HepG2 (cell line): ENCODE data around the gene ZNF770.
"Not testable (repeated sequence)": the region's sequence is repeated elsewhere in the genome, so short reads cannot be mapped to it uniquely, and the experiment has no call there.

Source experiments
- EZH2 ChIP-seq: conservative IDR thresholded peaks from 2 replicates; pipeline ENCODE4 v1.6.1; 2012; ENCODE audit warnings: mild to moderate bottlenecking, low read depth, low read length, moderate library complexity
- HDAC2 ChIP-seq: sonication (generic); formaldehyde crosslinking; IDR thresholded peaks from 2 replicates; pipeline ENCODE4 v1.4.0; 2020; ENCODE audit warnings: missing genetic modification reagents
- KLF13 ChIP-seq: sonication (generic); formaldehyde crosslinking; IDR thresholded peaks from 2 replicates; pipeline ENCODE4 v1.4.0; 2020; ENCODE audit warnings: mild to moderate bottlenecking, missing genetic modification reagents
- SIN3B ChIP-seq: fragments of 150-350 bp; IDR thresholded peaks from 2 replicates; pipeline ENCODE4 v1.6.1; 2014; ENCODE audit warnings: low read length
- TF ChIP-seq, protein P1 (sequence below): sonication (generic); formaldehyde crosslinking; IDR thresholded peaks from 2 replicates; pipeline ENCODE4 v1.4.0; 2020; ENCODE audit warnings: missing genetic modification reagents, borderline replicate concordance
- TF ChIP-seq, protein P2 (sequence below), 2 experiments: sonication (generic) in 1 of 2; formaldehyde crosslinking in 1 of 2; IDR thresholded peaks; 2 replicates each; pipeline versions ENCODE4 v1.6.1 to v1.9.0; 2014 to 2022; ENCODE audit warnings: antibody characterized with exemption in 1 of 2, borderline replicate concordance in 1 of 2, inconsistent platforms in 1 of 2, low read depth in 1 of 2, missing genetic modification reagents in 1 of 2
- TF ChIP-seq, protein P3 (sequence below): sonication (generic); formaldehyde crosslinking; IDR thresholded peaks from 2 replicates; pipeline ENCODE4 v1.5.0; 2020; ENCODE audit warnings: mild to moderate bottlenecking, missing genetic modification reagents, moderate library complexity

DNA sequence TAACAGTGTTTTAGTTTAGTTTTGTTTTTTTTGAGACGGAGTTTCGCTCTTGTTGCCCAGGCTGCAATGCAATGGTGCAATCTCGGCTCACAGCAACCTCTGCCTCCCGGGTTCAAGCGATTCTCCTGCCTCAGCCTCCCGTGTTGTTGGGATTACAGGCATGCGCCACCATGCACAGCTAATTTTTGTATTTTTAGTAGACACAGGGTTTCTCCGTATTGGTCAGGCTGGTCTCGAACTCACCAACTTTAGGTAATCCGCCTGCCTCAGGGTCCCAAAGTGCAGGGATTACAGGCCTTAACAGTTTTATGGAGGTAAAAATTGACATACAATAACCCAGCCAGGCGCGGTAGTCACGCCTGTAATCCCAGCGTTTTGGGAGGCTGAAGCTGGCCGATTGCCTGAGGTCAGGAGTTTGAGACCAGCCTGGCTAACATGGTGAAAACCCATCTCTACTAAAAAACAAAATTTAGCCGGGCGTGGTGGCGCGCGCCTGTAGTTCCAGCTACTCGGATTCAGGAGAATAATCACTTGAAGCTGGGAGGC, 17.9 kb downstream of the ZNF770 start:
- TF ChIP-seq SIN3B; EZH2; KLF13 (CRISPR knock-in tag); HDAC2 (CRISPR knock-in tag): not testable (repeated sequence)
- TF ChIP-seq, protein P1, sequence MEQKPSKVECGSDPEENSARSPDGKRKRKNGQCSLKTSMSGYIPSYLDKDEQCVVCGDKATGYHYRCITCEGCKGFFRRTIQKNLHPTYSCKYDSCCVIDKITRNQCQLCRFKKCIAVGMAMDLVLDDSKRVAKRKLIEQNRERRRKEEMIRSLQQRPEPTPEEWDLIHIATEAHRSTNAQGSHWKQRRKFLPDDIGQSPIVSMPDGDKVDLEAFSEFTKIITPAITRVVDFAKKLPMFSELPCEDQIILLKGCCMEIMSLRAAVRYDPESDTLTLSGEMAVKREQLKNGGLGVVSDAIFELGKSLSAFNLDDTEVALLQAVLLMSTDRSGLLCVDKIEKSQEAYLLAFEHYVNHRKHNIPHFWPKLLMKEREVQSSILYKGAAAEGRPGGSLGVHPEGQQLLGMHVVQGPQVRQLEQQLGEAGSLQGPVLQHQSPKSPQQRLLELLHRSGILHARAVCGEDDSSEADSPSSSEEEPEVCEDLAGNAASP (CRISPR knock-in tag) = not testable (repeated sequence)
- TF ChIP-seq, protein P2, sequence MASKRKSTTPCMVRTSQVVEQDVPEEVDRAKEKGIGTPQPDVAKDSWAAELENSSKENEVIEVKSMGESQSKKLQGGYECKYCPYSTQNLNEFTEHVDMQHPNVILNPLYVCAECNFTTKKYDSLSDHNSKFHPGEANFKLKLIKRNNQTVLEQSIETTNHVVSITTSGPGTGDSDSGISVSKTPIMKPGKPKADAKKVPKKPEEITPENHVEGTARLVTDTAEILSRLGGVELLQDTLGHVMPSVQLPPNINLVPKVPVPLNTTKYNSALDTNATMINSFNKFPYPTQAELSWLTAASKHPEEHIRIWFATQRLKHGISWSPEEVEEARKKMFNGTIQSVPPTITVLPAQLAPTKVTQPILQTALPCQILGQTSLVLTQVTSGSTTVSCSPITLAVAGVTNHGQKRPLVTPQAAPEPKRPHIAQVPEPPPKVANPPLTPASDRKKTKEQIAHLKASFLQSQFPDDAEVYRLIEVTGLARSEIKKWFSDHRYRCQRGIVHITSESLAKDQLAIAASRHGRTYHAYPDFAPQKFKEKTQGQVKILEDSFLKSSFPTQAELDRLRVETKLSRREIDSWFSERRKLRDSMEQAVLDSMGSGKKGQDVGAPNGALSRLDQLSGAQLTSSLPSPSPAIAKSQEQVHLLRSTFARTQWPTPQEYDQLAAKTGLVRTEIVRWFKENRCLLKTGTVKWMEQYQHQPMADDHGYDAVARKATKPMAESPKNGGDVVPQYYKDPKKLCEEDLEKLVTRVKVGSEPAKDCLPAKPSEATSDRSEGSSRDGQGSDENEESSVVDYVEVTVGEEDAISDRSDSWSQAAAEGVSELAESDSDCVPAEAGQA (IDR thresholded peaks at IDR 0.05; ENCODE audit: low read depth) = not testable (repeated sequence)
- TF ChIP-seq, protein P2 (CRISPR knock-in tag; IDR thresholded peaks at IDR 0.05; ENCODE audit: borderline replicate concordance) = not testable (repeated sequence)
- TF ChIP-seq, protein P3, sequence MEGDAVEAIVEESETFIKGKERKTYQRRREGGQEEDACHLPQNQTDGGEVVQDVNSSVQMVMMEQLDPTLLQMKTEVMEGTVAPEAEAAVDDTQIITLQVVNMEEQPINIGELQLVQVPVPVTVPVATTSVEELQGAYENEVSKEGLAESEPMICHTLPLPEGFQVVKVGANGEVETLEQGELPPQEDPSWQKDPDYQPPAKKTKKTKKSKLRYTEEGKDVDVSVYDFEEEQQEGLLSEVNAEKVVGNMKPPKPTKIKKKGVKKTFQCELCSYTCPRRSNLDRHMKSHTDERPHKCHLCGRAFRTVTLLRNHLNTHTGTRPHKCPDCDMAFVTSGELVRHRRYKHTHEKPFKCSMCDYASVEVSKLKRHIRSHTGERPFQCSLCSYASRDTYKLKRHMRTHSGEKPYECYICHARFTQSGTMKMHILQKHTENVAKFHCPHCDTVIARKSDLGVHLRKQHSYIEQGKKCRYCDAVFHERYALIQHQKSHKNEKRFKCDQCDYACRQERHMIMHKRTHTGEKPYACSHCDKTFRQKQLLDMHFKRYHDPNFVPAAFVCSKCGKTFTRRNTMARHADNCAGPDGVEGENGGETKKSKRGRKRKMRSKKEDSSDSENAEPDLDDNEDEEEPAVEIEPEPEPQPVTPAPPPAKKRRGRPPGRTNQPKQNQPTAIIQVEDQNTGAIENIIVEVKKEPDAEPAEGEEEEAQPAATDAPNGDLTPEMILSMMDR (CRISPR knock-in tag) = not testable (repeated sequence)
